HG03066 (cell line): ENCODE data around the gene ADCY10.

ENCODE experiments used
- ATAC-seq: cut with Tn5 transposase; IDR thresholded peaks from one replicate; pipeline ENCODE4 v1.9.1; 2021; ENCODE audit warnings: low read depth; ENCODE audit not compliant: unreplicated experiment

Gene ADCY10

GRCh38 chr1:167790117-167790516 is 123.8 kb downstream of the ADCY10 start:
- no peak for ATAC-seq

- no peak for ATAC-seq
Observed at GRCh38 chr1:167789501-167789900, 124.4 kb downstream of the ADCY10 start.

- no peak for ATAC-seq
Observed at GRCh38 chr1:167786502-167786901, 127.4 kb downstream of the ADCY10 start.

GRCh38 chr1:167784876-167785550 is 128.9 kb downstream of the ADCY10 start:
- no peak for ATAC-seq

- ATAC-seq = no peak
Observed at GRCh38 chr1:167782946-167783345, 131.0 kb downstream of the ADCY10 start.

- no peak for ATAC-seq
Observed at GRCh38 chr1:167781558-167781957, 132.4 kb downstream of the ADCY10 start.

- no peak for ATAC-seq
Observed at GRCh38 chr1:167777269-167777650, 136.7 kb downstream of the ADCY10 start.

- no peak for ATAC-seq
Observed at GRCh38 chr1:167776616-167777268, 137.2 kb downstream of the ADCY10 start.

GRCh38 chr1:167776151-167776550 is 137.8 kb downstream of the ADCY10 start:
- ATAC-seq = no peak

GRCh38 chr1:167775178-167775577 is 138.8 kb downstream of the ADCY10 start:
- ATAC-seq = no peak

- no peak for ATAC-seq
Observed at GRCh38 chr1:167774710-167775109, 139.2 kb downstream of the ADCY10 start.

GRCh38 chr1:167773516-167773915 is 140.4 kb downstream of the ADCY10 start:
- ATAC-seq = no peak

GRCh38 chr1:167772436-167772835 is 141.5 kb downstream of the ADCY10 start:
- ATAC-seq = no peak

GRCh38 chr1:167770127-167770526 is 143.8 kb downstream of the ADCY10 start:
- ATAC-seq = no peak

- ATAC-seq = no peak
Observed at GRCh38 chr1:167767761-167768160, 146.2 kb downstream of the ADCY10 start.

- ATAC-seq = no peak
Observed at GRCh38 chr1:167766538-167766937, 147.4 kb downstream of the ADCY10 start.

GRCh38 chr1:167765496-167765895 is 148.4 kb downstream of the ADCY10 start:
- no peak for ATAC-seq

GRCh38 chr1:167764458-167765330 is 149.2 kb downstream of the ADCY10 start:
- ATAC-seq = no peak

GRCh38 chr1:167763525-167764220 is 150.3 kb downstream of the ADCY10 start:
- no peak for ATAC-seq

- ATAC-seq = no peak
Observed at GRCh38 chr1:167762061-167762746, 151.7 kb downstream of the ADCY10 start.
